Midbrain (tissue), 1 donor: ENCODE data around the gene RETREG3.
A peak's percentile ranks its signal among the peaks of the same experiment; 100 is the strongest.

Experiments used
- DNase-seq: peaks from one replicate; lab custom pipeline; 2025; lab: John Stamatoyannopoulos, UW

Gene RETREG3

GRCh38 chr17:42531455-42532354 is 77.5 kb downstream of the RETREG3 start:
- DNase-seq, result peak; percentile 56

- no peak for DNase-seq
Measured at GRCh38 chr17:42530952-42531454, 78.2 kb downstream of the RETREG3 start.
